Activated naive CD4-positive, alpha-beta T cell treated with Interleukin-2 at 50 U/mL for 16 hours (primary cell): Measurements from ENCODE around the gene LMAN2.

Experiments
- DNase-seq: peaks from one replicate; pipeline ENCODE4 v3.0.0-alpha.2; 2020

Gene LMAN2

GRCh38 chr5:177304392-177305119 lies 46.9 kb downstream of the LMAN2 start:
- DNase-seq: peak; percentile 29

GRCh38 chr5:177303925-177304391 lies 47.5 kb downstream of the LMAN2 start:
- DNase-seq: no peak

- DNase-seq: peak; percentile 92
Observed at GRCh38 chr5:177303121-177303924, 48.1 kb downstream of the LMAN2 start, which contains the start of the genes PRELID1 and RAB24. TSS of gene PRELID1 (plus strand) at chr5:177303799. CDS start at chr5:177303986, 187 bp downstream. TSS of gene RAB24 (minus strand) at chr5:177303719. CDS start at chr5:177303288, 431 bp downstream.

GRCh38 chr5:177302354-177303110 lies 48.9 kb downstream of the LMAN2 start:
- no peak for DNase-seq

GRCh38 chr5:177301503-177302165 lies 49.8 kb downstream of the LMAN2 start:
- peak; percentile 23 for DNase-seq

- no peak for DNase-seq
Observed at GRCh38 chr5:177300951-177301350, 50.5 kb downstream of the LMAN2 start.

GRCh38 chr5:177300236-177300880 lies 51.1 kb downstream of the LMAN2 start:
- DNase-seq: peak; percentile 46

GRCh38 chr5:177299697-177300096 lies 51.8 kb downstream of the LMAN2 start:
- DNase-seq: no peak

- no peak for DNase-seq
Observed at GRCh38 chr5:177297922-177298321, 53.5 kb downstream of the LMAN2 start.

GRCh38 chr5:177296581-177296980 lies 54.9 kb downstream of the LMAN2 start:
- no peak for DNase-seq

GRCh38 chr5:177295924-177296323 lies 55.5 kb downstream of the LMAN2 start:
- no peak for DNase-seq

- no peak for DNase-seq
Observed at GRCh38 chr5:177294632-177295031, 56.8 kb downstream of the LMAN2 start.

GRCh38 chr5:177293819-177294581 lies 57.5 kb downstream of the LMAN2 start:
- DNase-seq: no peak

- DNase-seq: no peak
Observed at GRCh38 chr5:177291735-177292134, 59.7 kb downstream of the LMAN2 start.

GRCh38 chr5:177290816-177291596 lies 60.5 kb downstream of the LMAN2 start:
- no peak for DNase-seq

GRCh38 chr5:177288191-177288590 lies 63.3 kb downstream of the LMAN2 start:
- no peak for DNase-seq
